ENCODE results near the gene RGS3. TPM values are rescaled to one million over a fixed set of nuclear protein-coding genes. Genes with fewer than 3 reads are reported as not detected.

Gene RGS3
- total RNA-seq, 1 donor from 2014 or later = 18.9 TPM

- TF ChIP-seq CTCF (IDR thresholded peaks at IDR 0.05; ENCODE audit: partially characterized antibody, unreplicated experiment) = no peak
- no peaks in the 10 kb centered on the region for H3K36me3 Mint-ChIP-seq (ENCODE audit: unreplicated experiment)
- peaks cover 4% of the 10 kb centered on the region for H3K27me3 Mint-ChIP-seq (ENCODE audit: unreplicated experiment)
- no peak overlapping the region for H3K4me3 Mint-ChIP-seq (ENCODE audit: unreplicated experiment)
- peaks cover 3% of the 10 kb centered on the region for H3K9me3 Mint-ChIP-seq (ENCODE audit: unreplicated experiment)
- peak overlapping the region; percentile 62 for H3K27ac Mint-ChIP-seq (ENCODE audit: unreplicated experiment)
- peaks cover 28% of the 10 kb centered on the region for H3K4me1 Mint-ChIP-seq (ENCODE audit: low read depth, unreplicated experiment)
- peak; percentile 60 for DNase-seq
Observed at GRCh38 chr9:113620377-113621161, 157.0 kb downstream of the RGS3 start.

DNA sequence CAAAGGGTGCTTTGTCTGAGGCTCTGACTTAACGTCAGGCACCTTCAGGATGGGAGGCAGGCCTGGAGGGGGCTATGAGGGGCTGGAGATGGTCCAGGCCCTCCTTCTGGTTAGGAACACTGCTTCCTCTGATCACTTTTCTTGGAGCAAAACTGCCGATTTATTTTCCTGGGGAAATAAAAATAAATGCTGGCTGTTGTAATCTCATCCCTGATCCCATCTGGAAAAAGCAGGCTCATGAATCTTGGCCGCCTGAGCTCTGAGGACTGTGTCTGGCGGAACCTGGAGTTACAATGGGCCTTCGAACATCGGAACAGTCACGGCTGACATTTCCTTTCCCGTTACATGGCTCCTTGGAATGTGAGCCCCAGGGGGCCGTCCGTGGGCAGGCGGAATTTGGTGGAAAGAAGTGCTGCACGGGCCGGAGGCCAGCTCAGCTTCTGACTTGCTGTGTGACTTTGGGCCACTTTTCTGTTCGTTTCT, 157.8 kb downstream of the RGS3 start:
- H3K36me3 Mint-ChIP-seq (ENCODE audit: unreplicated experiment) = no peaks in the 10 kb centered on the region
- H3K9me3 Mint-ChIP-seq (ENCODE audit: unreplicated experiment) = peaks cover 2% of the 10 kb centered on the region
- H3K27me3 Mint-ChIP-seq (ENCODE audit: unreplicated experiment) = peaks cover 2% of the 10 kb centered on the region
- peaks cover 28% of the 10 kb centered on the region for H3K4me1 Mint-ChIP-seq (ENCODE audit: low read depth, unreplicated experiment)
- no peak for TF ChIP-seq CTCF (IDR thresholded peaks at IDR 0.05; ENCODE audit: partially characterized antibody, unreplicated experiment)
- no peak for DNase-seq
- H3K4me3 Mint-ChIP-seq (ENCODE audit: unreplicated experiment) = no peak overlapping the region
- H3K27ac Mint-ChIP-seq (ENCODE audit: unreplicated experiment) = no peak overlapping the region

- no peak for TF ChIP-seq CTCF (IDR thresholded peaks at IDR 0.05; ENCODE audit: partially characterized antibody, unreplicated experiment)
- H3K27me3 Mint-ChIP-seq (ENCODE audit: unreplicated experiment) = peaks cover 2% of the 10 kb centered on the region
- H3K4me1 Mint-ChIP-seq (ENCODE audit: low read depth, unreplicated experiment) = peaks cover 28% of the 10 kb centered on the region
- H3K27ac Mint-ChIP-seq (ENCODE audit: unreplicated experiment) = no peak overlapping the region
- H3K36me3 Mint-ChIP-seq (ENCODE audit: unreplicated experiment) = no peaks in the 10 kb centered on the region
- no peak for DNase-seq
- peaks cover 2% of the 10 kb centered on the region for H3K9me3 Mint-ChIP-seq (ENCODE audit: unreplicated experiment)
- no peak overlapping the region for H3K4me3 Mint-ChIP-seq (ENCODE audit: unreplicated experiment)
Observed at GRCh38 chr9:113621980-113622379, 158.5 kb downstream of the RGS3 start.

DNA sequence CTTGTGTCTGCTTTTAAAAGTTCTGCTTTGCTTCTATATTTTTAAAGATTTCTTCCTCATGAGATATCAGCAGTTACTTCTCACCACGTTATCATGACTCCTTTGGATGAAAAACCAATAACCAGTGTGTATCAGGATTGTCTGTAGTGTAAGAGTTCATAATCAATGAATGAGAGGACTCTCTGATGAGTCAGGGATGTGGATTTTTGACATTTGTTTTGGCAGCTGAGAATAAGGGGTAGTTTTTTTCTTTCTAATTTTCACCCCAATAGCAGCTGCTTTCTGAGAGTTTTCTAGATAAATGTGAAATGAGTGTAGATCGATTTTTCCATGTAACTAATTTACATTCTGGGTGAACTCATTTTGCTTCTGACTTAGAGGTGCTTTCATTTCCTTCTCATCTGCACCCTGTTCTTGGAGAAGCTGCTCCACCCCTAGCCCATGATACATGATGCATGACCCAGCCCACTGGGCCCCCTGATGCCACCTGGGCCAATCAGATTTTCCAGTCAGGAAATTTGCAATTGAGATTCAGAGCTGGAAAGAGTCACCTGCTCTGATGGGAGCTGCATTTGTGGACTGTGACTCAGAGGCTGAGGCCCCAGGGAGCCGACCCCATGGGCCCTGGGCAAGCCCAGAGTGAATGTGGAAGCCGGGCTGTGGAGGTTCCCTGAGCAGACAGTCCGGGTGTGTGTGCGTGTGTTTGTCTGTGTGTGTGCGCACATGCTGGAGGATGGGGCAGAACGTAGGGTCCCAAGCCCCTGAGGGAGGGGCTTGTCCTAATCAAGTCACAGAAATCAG, 159.3 kb downstream of the RGS3 start:
- TF ChIP-seq CTCF (IDR thresholded peaks at IDR 0.05; ENCODE audit: partially characterized antibody, unreplicated experiment) = no peak
- H3K27ac Mint-ChIP-seq (ENCODE audit: unreplicated experiment) = no peak overlapping the region
- H3K4me1 Mint-ChIP-seq (ENCODE audit: low read depth, unreplicated experiment) = peaks cover 27% of the 10 kb centered on the region
- no peak overlapping the region for H3K4me3 Mint-ChIP-seq (ENCODE audit: unreplicated experiment)
- H3K9me3 Mint-ChIP-seq (ENCODE audit: unreplicated experiment) = peaks cover 4% of the 10 kb centered on the region
- H3K36me3 Mint-ChIP-seq (ENCODE audit: unreplicated experiment) = no peaks in the 10 kb centered on the region
- H3K27me3 Mint-ChIP-seq (ENCODE audit: unreplicated experiment) = no peaks in the 10 kb centered on the region
- peak; percentile 68 for DNase-seq
